Measurements from ENCODE around the gene TRAPPC10. TPM values are rescaled to one million over a fixed set of nuclear protein-coding genes. Genes with fewer than 3 reads are reported as not detected.
"Not testable (repeated sequence)": the region's sequence is repeated elsewhere in the genome, so short reads cannot be mapped to it uniquely, and the experiment has no call there.

The TRAPPC10 gene
- total RNA-seq, 1 donor from 2014 or later: 67.3 TPM

- H3K9me3 Mint-ChIP-seq; H3K36me3 Mint-ChIP-seq (ENCODE audit: low read depth); DNase-seq (ENCODE audit: low spot score); H3K4me1 Mint-ChIP-seq (ENCODE audit: low read depth); H3K4me3 Mint-ChIP-seq (ENCODE audit: low read depth); H3K27me3 Mint-ChIP-seq (ENCODE audit: low read depth); H3K27ac Mint-ChIP-seq; intact Hi-C loops (cut with micrococcal nuclease): not testable (repeated sequence)
Observed at GRCh38 chr21:44122131-44122530, 110.0 kb downstream of the TRAPPC10 start.

DNA sequence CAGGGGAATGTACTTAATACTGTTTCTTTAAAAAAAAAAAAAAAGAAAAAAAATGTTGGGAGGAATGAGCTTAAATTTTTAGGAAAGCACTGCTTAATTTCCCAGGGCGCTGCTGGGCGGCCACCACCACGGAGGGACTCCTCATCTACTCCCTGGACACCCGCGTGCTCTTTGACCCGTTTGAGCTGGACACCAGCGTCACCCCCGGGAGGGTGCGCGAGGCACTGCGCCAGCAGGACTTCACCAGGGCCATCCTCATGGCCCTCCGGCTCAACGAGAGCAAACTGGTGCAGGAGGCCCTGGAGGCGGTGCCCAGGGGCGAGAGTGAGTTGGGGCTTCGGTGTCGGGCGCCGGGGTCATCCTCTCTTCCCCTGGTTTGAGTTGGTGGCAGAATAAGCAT is 115.7 kb downstream of the TRAPPC10 start:
- H3K4me1 Mint-ChIP-seq (ENCODE audit: low read depth); H3K9me3 Mint-ChIP-seq; DNase-seq (ENCODE audit: low spot score); H3K36me3 Mint-ChIP-seq (ENCODE audit: low read depth); H3K27me3 Mint-ChIP-seq (ENCODE audit: low read depth); intact Hi-C loops (cut with micrococcal nuclease); H3K27ac Mint-ChIP-seq; H3K4me3 Mint-ChIP-seq (ENCODE audit: low read depth): not testable (repeated sequence)

DNA sequence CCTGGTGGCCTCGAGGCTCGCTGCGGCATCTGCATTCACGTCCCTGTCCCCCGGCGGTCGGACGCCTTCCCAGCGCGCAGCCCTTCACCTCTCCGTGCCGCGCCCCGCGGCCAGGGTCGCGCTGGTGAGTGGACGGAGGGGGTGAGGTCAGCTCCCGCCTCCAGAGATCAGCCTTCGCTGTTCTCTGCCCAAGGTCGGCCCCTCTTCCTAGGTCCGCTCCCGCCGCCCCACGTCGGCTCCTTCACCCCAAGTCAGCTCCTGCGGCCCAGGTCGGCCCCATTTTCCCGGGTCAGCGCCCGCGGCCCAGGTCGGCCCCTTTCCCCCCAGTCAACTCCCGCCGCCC is 121.6 kb downstream of the TRAPPC10 start:
- H3K9me3 Mint-ChIP-seq; intact Hi-C loops (cut with micrococcal nuclease); H3K4me3 Mint-ChIP-seq (ENCODE audit: low read depth); H3K27me3 Mint-ChIP-seq (ENCODE audit: low read depth); H3K4me1 Mint-ChIP-seq (ENCODE audit: low read depth); DNase-seq (ENCODE audit: low spot score); H3K27ac Mint-ChIP-seq; H3K36me3 Mint-ChIP-seq (ENCODE audit: low read depth): not testable (repeated sequence)

GRCh38 chr21:44134732-44135131 is 122.6 kb downstream of the TRAPPC10 start:
- H3K4me3 Mint-ChIP-seq (ENCODE audit: low read depth); H3K27ac Mint-ChIP-seq; H3K27me3 Mint-ChIP-seq (ENCODE audit: low read depth); intact Hi-C loops (cut with micrococcal nuclease); H3K36me3 Mint-ChIP-seq (ENCODE audit: low read depth); H3K4me1 Mint-ChIP-seq (ENCODE audit: low read depth); DNase-seq (ENCODE audit: low spot score); H3K9me3 Mint-ChIP-seq: not testable (repeated sequence)

- DNase-seq (ENCODE audit: low spot score); H3K4me3 Mint-ChIP-seq (ENCODE audit: low read depth); H3K27me3 Mint-ChIP-seq (ENCODE audit: low read depth); H3K4me1 Mint-ChIP-seq (ENCODE audit: low read depth); intact Hi-C loops (cut with micrococcal nuclease); H3K36me3 Mint-ChIP-seq (ENCODE audit: low read depth); H3K27ac Mint-ChIP-seq; H3K9me3 Mint-ChIP-seq: not testable (repeated sequence)
Observed at GRCh38 chr21:44138039-44138438, 125.9 kb downstream of the TRAPPC10 start.

DNA sequence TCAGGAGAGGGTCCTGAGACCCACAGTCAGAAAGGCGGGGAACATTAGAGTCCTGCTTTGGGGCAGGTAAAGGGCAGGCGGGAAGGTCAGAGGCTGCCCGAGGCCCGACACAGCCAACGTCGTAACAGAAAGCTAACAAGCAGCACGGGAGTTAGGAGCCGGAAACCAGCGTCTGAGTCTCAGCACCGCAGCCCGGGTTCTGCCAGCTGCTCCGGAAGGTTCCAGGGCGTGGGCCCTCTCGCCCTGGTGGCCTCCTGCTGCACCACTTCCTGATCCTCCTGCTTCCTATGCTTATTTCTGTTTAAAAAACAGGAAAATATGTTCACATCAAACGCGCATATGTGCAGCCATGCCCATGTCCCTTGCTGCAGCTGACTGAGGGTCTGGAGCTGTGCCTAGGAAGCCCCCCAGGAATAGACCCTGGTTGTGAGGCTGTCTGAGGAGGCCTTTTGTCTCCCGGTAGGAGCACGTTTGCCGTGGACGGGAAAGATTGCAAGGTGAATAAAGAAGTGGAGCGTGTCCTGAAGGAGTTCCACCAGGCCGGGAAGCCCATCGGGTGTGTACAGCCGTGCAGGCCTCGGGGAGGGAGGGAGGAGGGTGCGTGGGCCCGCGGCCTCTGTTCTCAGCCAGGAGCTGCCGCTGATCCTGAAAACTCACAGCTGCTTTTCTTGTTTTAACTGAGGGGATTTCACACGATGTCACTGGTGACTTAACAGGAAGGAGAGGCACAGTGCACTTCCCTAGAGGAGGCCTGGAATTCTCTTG is 127.9 kb downstream of the TRAPPC10 start:
- H3K27ac Mint-ChIP-seq; H3K27me3 Mint-ChIP-seq (ENCODE audit: low read depth); DNase-seq (ENCODE audit: low spot score); intact Hi-C loops (cut with micrococcal nuclease); H3K4me3 Mint-ChIP-seq (ENCODE audit: low read depth); H3K9me3 Mint-ChIP-seq; H3K4me1 Mint-ChIP-seq (ENCODE audit: low read depth); H3K36me3 Mint-ChIP-seq (ENCODE audit: low read depth): not testable (repeated sequence)

GRCh38 chr21:44140552-44140932 is 128.4 kb downstream of the TRAPPC10 start:
- H3K27ac Mint-ChIP-seq; intact Hi-C loops (cut with micrococcal nuclease); DNase-seq (ENCODE audit: low spot score); H3K27me3 Mint-ChIP-seq (ENCODE audit: low read depth); H3K4me3 Mint-ChIP-seq (ENCODE audit: low read depth); H3K4me1 Mint-ChIP-seq (ENCODE audit: low read depth); H3K36me3 Mint-ChIP-seq (ENCODE audit: low read depth); H3K9me3 Mint-ChIP-seq: not testable (repeated sequence)

DNA sequence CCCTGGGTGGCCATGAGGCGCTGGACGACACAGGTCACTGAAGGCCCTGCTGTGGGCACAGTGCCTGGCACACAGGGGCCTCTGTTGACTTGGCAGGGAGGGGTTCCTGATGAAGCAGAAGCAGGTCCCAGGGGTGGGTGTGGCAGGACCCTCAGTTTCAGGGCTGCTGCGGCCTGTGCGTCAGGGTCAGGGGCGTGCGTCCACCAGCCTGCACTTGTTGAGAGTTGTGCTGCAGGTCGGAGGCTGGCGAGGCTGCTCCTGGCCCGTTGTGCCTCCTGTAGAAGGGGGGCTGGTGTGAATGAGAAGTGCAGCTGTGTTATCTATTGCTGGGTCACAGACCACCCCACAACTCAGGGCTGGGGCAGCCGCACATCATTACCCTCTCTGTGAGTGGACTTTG is 130.4 kb downstream of the TRAPPC10 start:
- H3K36me3 Mint-ChIP-seq (ENCODE audit: low read depth); H3K4me3 Mint-ChIP-seq (ENCODE audit: low read depth); H3K27ac Mint-ChIP-seq; intact Hi-C loops (cut with micrococcal nuclease); H3K9me3 Mint-ChIP-seq; H3K27me3 Mint-ChIP-seq (ENCODE audit: low read depth); DNase-seq (ENCODE audit: low spot score); H3K4me1 Mint-ChIP-seq (ENCODE audit: low read depth): not testable (repeated sequence)

DNA sequence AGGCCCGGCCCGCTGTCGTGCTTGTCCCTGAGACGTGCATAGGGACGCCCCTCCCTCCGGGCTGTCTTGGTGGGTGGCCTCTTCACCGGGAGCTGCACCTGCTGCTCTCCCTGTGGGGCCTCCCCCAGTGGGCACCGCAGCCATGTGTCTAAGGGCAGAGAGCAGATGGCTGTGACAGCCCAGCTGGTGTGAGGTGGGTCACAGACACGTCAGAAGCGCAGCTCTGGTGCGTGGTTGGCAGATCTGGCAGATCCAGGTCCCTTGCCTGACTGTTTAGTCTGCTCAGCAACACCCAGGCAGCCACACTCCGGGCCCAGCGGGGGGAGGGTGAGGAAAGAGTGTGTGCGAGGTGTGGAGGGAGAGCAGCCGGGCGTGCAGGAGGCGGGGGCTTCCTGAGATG is 131.3 kb downstream of the TRAPPC10 start:
- H3K4me1 Mint-ChIP-seq (ENCODE audit: low read depth); H3K36me3 Mint-ChIP-seq (ENCODE audit: low read depth); DNase-seq (ENCODE audit: low spot score); H3K27me3 Mint-ChIP-seq (ENCODE audit: low read depth); H3K9me3 Mint-ChIP-seq; H3K27ac Mint-ChIP-seq; intact Hi-C loops (cut with micrococcal nuclease); H3K4me3 Mint-ChIP-seq (ENCODE audit: low read depth): not testable (repeated sequence)

GRCh38 chr21:44143996-44144395 is 131.9 kb downstream of the TRAPPC10 start:
- DNase-seq (ENCODE audit: low spot score); H3K9me3 Mint-ChIP-seq; H3K27me3 Mint-ChIP-seq (ENCODE audit: low read depth); H3K4me3 Mint-ChIP-seq (ENCODE audit: low read depth); intact Hi-C loops (cut with micrococcal nuclease); H3K36me3 Mint-ChIP-seq (ENCODE audit: low read depth); H3K4me1 Mint-ChIP-seq (ENCODE audit: low read depth); H3K27ac Mint-ChIP-seq: not testable (repeated sequence)

DNA sequence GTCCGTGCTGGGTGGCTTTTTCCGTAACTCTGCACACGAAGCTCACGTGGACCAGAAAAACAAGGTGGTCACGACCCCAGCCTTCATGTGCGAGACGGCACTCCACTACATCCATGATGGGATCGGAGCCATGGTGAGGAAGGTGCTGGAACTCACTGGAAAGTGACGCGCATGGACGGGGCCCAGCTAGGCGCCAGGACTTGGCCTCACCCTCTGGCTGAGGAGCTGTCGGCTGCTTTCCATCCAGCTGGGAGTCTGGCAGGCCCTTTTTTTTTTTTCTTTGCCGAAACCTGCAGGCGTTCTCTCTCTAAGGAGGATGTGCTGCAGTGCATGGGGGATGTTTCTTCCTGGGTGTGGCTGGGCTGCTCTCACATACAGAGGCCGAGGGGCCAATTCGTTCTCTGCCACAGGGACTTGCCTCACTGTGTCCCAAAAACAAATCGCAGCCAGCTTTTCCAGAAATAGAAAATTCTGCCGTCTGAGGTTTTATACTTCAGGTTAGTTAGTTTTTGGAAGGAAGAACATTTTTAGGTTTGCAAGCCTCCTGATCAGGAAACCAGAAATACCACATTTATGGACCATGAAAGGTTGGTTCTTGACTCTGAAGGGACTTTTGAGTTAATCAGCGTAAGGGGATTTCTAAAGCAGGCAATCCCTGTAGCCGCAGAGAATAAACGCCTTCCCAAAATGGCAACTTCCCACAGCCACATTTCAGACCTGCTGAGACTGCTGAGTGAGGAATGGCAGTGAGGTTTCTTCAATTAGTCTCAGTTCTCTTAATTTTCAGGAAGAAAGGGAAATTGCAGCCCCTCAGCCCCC is 132.9 kb downstream of the TRAPPC10 start:
- DNase-seq (ENCODE audit: low spot score); H3K4me3 Mint-ChIP-seq (ENCODE audit: low read depth); H3K27me3 Mint-ChIP-seq (ENCODE audit: low read depth); H3K4me1 Mint-ChIP-seq (ENCODE audit: low read depth); H3K36me3 Mint-ChIP-seq (ENCODE audit: low read depth); intact Hi-C loops (cut with micrococcal nuclease); H3K9me3 Mint-ChIP-seq; H3K27ac Mint-ChIP-seq: not testable (repeated sequence)

DNA sequence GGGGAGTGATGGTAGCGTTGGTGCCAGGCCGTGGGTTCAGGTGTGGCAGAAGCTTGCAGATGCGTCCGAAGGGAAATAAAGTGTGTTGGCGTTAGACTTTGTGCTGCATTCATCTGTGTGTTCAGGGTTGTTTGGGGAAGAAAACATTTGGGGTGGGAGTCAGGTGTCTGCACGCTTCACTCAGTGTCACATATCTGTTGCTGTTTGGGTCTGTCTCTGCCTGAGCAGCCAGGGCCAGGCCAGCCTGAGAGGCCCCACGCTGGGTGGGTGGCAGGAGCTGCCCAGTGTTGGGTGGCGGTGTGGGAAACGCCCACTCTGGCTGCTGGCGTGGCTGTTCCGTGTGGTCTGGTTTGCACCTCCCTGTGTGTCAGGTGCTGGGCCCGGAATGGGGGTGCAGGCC is 133.5 kb downstream of the TRAPPC10 start:
- H3K9me3 Mint-ChIP-seq; H3K4me3 Mint-ChIP-seq (ENCODE audit: low read depth); intact Hi-C loops (cut with micrococcal nuclease); H3K4me1 Mint-ChIP-seq (ENCODE audit: low read depth); H3K36me3 Mint-ChIP-seq (ENCODE audit: low read depth); H3K27me3 Mint-ChIP-seq (ENCODE audit: low read depth); DNase-seq (ENCODE audit: low spot score); H3K27ac Mint-ChIP-seq: not testable (repeated sequence)

GRCh38 chr21:44147108-44147507 is 135.0 kb downstream of the TRAPPC10 start:
- H3K27ac Mint-ChIP-seq; H3K36me3 Mint-ChIP-seq (ENCODE audit: low read depth); H3K9me3 Mint-ChIP-seq; H3K27me3 Mint-ChIP-seq (ENCODE audit: low read depth); H3K4me3 Mint-ChIP-seq (ENCODE audit: low read depth); H3K4me1 Mint-ChIP-seq (ENCODE audit: low read depth); DNase-seq (ENCODE audit: low spot score); intact Hi-C loops (cut with micrococcal nuclease): not testable (repeated sequence)
